ENCODE data around the gene KLRC3.
"Not testable (repeated sequence)": the region's sequence is repeated elsewhere in the genome, so short reads cannot be mapped to it uniquely, and the experiment has no call there.

Gene KLRC3

GRCh38 chr12:10420334-10420733 is at the start of gene KLRC3:
Gene KLRC3, minus strand, starts transcription at chr12:10420595. Its CDS starts 45 bp downstream, at chr12:10420550.
- DNase-seq (ENCODE audit: low read depth), result not testable (repeated sequence)

- DNase-seq (ENCODE audit: low read depth), result no peak
Observed at GRCh38 chr12:10469701-10470100, 49.3 kb upstream of the KLRC3 start.

DNA sequence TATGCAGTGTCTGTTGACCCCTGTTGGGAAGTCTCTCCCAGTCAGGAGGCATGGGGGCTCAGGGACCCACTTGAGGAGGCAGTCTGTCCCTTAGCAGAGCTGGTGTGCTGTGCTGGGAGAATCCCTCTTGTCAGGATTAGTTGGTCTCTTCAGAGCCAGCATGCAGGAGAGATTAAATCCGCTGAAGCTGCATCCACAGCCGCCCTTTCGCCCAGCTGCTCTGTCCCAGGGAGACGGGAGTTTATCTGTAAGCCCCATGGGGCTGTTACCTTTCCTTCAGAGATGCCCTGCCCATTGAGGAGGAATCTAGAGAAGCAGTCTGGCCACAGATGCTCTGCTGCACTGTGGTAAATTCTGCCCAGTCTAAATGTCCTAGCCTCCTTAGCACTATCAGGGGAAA is 45.9 kb upstream of the KLRC3 start:
- no peak for DNase-seq (ENCODE audit: low read depth)

- no peak for DNase-seq (ENCODE audit: low read depth)
Observed at GRCh38 chr12:10457760-10458159, 37.4 kb upstream of the KLRC3 start.

- no peak for DNase-seq (ENCODE audit: low read depth)
Observed at GRCh38 chr12:10456856-10457255, 36.5 kb upstream of the KLRC3 start.

DNA sequence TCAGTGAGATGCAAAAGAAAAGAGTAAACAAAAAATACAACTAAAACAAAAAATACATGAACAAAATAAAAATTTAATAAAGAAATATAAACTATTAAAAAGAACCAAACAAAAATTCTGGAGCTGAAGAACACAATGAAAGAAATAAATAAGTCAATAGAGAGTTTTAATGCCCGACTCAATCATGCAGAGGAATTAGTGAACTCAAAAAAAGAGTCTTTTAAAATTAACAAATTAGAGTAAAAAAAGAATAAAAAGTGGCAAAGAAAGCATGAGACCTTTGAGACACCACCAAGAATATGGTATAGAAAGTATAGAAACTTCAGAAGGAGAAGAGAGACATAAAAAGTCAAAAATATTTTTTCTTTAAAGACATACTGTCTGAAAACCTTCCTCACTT is 35.4 kb upstream of the KLRC3 start:
- DNase-seq (ENCODE audit: low read depth), result no peak

GRCh38 chr12:10454531-10454930 is 34.1 kb upstream of the KLRC3 start:
- DNase-seq (ENCODE audit: low read depth), result no peak

DNA sequence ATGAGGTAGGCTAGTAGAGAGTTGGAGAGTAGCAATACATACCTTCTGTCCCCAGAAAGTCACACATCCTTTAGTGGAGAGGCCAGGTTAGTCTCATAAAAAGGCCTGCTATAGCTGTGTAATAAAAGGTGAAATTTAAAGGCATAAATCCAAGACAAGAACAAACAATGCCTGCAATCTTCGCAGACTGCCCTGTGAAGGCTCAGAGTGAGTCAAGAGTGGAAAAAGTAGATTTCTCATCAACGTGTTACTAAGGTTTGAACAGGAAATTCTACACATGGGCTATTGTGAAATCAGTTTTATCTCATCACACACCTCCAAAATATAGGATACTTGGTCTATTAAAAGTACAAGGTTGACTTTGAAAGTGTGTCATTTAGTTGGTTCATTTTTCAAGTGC is 32.8 kb upstream of the KLRC3 start, which contains the start of gene KLRC1:
TSS of gene KLRC1 (minus strand) at position 222 of the 400 bp plus-strand sequence. CDS start 2,221 bp downstream, outside the sequence.
- DNase-seq (ENCODE audit: low read depth), result no peak

DNA sequence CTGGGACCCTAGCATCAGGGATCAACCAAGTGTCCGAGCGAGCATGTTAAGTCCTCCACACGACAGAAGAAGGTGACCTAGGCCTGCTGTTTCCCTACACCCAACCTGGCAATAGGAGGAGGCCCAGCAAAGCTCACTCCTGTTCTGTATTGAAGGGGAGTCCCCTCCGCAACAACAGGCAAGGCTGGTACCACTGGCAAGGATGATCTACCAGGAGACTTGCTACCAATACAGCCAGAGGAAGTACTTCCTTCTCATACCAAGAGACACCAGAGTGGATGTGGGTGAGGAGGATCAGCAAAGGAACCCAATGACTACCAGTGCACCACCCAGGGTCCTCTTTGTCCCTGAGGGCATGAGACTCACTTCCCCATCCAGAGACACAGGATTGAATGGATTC is 27.8 kb upstream of the KLRC3 start:
- no peak for DNase-seq (ENCODE audit: low read depth)

- not testable (repeated sequence) for DNase-seq (ENCODE audit: low read depth)
Observed at GRCh38 chr12:10446052-10446451, 25.7 kb upstream of the KLRC3 start.

DNA sequence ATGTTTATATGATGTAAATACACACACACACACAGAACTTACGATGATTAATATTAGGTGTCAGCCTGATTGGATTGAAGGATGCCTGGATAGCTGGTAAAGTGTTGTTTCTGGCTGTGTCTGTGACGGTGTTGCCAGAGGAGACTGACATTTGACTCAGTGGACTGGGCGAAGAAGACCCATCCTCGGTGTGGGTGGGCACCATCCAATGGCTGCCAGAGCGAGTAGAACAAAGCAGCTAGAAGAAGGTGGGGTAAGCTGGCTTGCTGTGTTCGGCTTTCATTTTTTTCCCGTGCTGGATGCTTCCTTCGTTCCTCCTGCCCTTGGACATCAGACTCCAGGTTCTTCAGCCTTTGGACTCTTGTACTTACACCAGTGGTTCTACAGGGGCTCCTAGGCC is 20.7 kb upstream of the KLRC3 start:
- not testable (repeated sequence) for DNase-seq (ENCODE audit: low read depth)

DNA sequence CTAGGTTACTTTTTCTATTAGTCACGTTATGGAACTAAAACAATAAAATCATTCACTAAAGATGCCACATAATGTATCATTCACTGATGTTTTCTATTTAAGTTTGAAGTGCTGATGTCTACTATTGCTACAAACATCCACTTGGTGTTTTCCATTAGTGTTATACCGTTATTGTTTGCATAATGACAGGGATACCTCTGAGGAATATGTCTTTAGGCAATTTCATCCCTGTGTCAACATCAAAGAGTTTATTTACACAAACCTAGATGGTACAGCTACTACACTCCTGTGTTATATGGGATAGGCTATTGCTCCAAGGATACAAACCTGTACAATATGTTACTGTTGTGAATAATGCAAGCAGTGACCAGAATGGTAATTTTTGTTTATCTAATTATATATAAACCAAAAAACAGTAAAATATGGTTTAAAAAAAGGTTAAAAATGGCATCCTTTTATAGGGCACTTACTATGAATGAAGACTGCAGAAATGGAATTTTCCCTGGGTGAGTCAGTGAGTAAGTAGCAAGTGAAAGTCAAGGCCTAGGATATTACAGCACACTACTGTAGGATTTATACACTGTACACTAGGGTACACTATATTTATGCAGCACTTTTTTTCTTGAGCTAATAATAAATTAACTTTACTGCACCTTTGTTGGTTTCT is 19.3 kb upstream of the KLRC3 start:
- DNase-seq (ENCODE audit: low read depth), result not testable (repeated sequence)

GRCh38 chr12:10437601-10438000 is 17.2 kb upstream of the KLRC3 start:
- not testable (repeated sequence) for DNase-seq (ENCODE audit: low read depth)

GRCh38 chr12:10435816-10436215 is 15.4 kb upstream of the KLRC3 start, which contains the start of gene KLRC2:
Gene KLRC2, minus strand, starts transcription at chr12:10436010. Its CDS starts 24 bp downstream, at chr12:10435986.
- DNase-seq (ENCODE audit: low read depth), result not testable (repeated sequence)

DNA sequence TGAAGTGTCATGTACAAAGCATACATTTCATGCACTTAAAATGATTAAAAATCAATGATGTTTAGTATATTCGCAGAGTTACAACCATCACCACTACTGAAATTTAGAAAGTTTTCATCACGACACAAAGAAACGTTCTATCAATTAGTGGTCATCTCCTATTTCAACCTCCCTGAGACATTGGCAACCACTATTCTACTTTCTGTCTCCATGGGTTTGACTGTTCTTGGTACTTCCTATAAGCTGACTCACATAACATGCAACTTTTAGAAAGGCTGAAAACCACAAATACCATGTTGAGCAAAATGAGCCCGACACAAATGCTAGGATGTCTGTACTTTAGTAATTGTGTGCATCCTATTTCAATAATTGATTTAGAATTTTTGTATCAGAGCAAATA is 10.2 kb upstream of the KLRC3 start:
- DNase-seq (ENCODE audit: low read depth), result not testable (repeated sequence)

GRCh38 chr12:10425938-10426337 is 5.5 kb upstream of the KLRC3 start:
- DNase-seq (ENCODE audit: low read depth), result not testable (repeated sequence)

GRCh38 chr12:10424260-10424899 is 4.0 kb upstream of the KLRC3 start:
- not testable (repeated sequence) for DNase-seq (ENCODE audit: low read depth)

- DNase-seq (ENCODE audit: low read depth), result not testable (repeated sequence)
Observed at GRCh38 chr12:10422159-10422558, 1.8 kb upstream of the KLRC3 start.

- no peak for DNase-seq (ENCODE audit: low read depth)
Observed at GRCh38 chr12:10409392-10409791, 11.0 kb downstream of the KLRC3 start, which contains the start of gene KLRC4. Gene KLRC4, minus strand, starts transcription at chr12:10409757. Its CDS starts 182 bp downstream, at chr12:10409575.

DNA sequence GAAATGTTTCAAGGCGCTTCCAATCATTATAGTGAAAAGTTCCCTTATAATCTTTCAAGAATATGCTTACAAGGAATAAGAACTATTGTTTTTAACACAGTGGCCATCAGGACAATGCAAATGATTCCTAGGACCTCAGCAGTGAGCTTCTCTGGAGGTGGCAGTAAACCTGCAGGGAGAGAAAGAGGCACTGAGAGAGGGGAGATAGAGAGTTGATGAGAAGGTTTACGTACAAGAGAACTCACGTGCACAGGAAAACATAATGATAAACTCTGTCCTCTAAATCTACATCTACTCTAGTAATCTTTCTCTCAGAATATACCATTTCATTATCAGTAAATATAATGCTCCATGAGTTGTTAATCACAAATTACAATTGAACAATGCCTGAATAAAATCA is 11.6 kb downstream of the KLRC3 start:
- DNase-seq (ENCODE audit: low read depth), result no peak

DNA sequence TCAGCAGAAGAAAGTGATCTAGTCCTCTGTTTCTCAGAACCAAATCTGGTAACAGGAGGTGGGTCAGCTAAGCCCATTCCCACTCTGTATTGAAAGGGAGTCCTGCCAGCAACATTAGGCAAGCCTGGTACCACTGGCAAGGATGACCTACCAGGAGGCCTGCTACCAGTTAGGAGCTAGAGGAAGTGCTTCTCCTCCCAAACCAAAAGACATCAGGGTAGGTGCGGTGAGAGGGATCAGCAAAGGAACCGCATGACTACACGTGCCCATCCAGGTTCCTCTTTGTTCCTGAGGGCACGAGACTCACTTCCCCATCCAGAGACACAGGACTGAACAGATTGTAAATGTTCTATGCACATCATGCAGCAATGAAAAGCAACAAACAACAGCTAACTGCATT is 13.7 kb downstream of the KLRC3 start:
- no peak for DNase-seq (ENCODE audit: low read depth)

DNA sequence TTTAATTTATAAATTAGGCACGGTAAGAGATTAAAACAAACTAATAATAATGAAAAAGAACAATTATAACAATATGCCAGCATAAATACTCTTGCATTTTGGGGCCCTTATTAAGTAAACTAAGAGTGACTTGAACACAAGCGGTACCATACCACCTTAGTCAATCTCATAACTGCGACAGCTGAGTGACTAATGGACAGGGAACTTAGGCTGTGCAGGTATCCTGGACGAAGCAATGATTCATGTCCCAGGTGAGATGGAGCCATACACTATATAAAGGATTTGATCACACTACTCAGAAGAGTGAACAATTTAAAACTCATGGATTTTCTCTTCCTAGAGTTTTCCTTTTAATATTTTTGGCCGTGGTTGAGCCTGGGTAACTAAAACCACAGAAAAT is 15.1 kb downstream of the KLRC3 start:
- no peak for DNase-seq (ENCODE audit: low read depth)

DNA sequence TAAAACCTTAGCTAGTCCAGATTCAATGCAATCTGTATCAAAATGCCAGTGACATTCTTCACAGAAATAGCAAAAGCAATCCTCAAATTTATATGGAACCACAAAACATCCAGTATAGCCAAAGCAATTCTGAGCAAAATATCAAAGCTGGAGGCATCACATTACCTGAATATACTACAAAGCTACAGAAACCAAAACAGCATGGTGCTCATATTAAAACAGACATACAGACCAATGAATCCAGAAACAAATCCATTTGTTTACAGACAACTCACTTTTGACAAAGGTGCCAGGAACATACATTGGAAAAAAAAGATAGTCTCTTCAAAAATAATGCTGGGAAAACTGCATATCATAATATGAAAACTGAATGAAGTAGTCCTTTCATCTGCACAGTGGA is 15.6 kb downstream of the KLRC3 start:
- no peak for DNase-seq (ENCODE audit: low read depth)

Data from activated T-cell treated with anti-CD3 and anti-CD28 coated beads for 1 hour (primary cell).